Measurements from ENCODE around the gene DEFB108B. TPM values are rescaled to one million over a fixed set of nuclear protein-coding genes. Genes with fewer than 3 reads are reported as not detected.
"Not testable (repeated sequence)": the region's sequence is repeated elsewhere in the genome, so short reads cannot be mapped to it uniquely, and the experiment has no call there.

DEFB108B gene
- not detected for polyA plus RNA-seq (2013, experiment 1 of 2)
- polyA plus RNA-seq (2013, experiment 2 of 2) = not detected

- H3K4ac ChIP-seq (ENCODE audit: low read depth in 1 of 2, low read length in 2 of 2); H3K9me3 ChIP-seq (ENCODE audit: control insufficient read depth, low read length); H3K9ac ChIP-seq (ENCODE audit: low read length); H3K14ac ChIP-seq (ENCODE audit: low read length in 2 of 2); H3K27ac ChIP-seq (ENCODE audit: low read length, poor library complexity, severe bottlenecking); H3K27me3 ChIP-seq (ENCODE audit: control insufficient read depth in 1 of 2, insufficient read depth in 1 of 2, low read length in 2 of 2); H2BK15ac ChIP-seq (ENCODE audit: low read depth, poor library complexity, severe bottlenecking); H2BK120ac ChIP-seq (ENCODE audit: low read depth, low read length); H3K4me2 ChIP-seq (ENCODE audit: low read length, poor library complexity, severe bottlenecking); H4K91ac ChIP-seq (ENCODE audit: low read length); H3K4me1 ChIP-seq (ENCODE audit: control insufficient read depth, insufficient read depth, low read depth, low read length); H3K79me1 ChIP-seq (replicated peaks; ENCODE audit: low read length, poor library complexity, severe bottlenecking); H2AK5ac ChIP-seq (ENCODE audit: low read length, severe bottlenecking); H3K23ac ChIP-seq (ENCODE audit: low read length in 2 of 2); H3K36me3 ChIP-seq (ENCODE audit: control insufficient read depth in 1 of 2, insufficient read depth in 2 of 2, low read depth in 1 of 2, low read length in 2 of 2); H2BK12ac ChIP-seq (ENCODE audit: low read length in 2 of 2); H2BK5ac ChIP-seq (ENCODE audit: low read depth, low read length, poor library complexity, severe bottlenecking); H4K8ac ChIP-seq (ENCODE audit: low read length); H3K4me3 ChIP-seq (ENCODE audit: insufficient read depth in 1 of 2, low read depth in 1 of 2, low read length in 2 of 2); H2AFZ ChIP-seq (ENCODE audit: low read depth, low read length); H3K18ac ChIP-seq (ENCODE audit: low read depth in 1 of 2, low read length in 2 of 2): not testable (repeated sequence)
- peak; percentile 2 for DNase-seq
- no CpG with 5 or more reads among the region's 1 CpG for WGBS
Observed at GRCh38 chr11:71832811-71833210, at the start of gene DEFB108B. TSS of gene DEFB108B (plus strand) at chr11:71833200. CDS start at chr11:71833200, 0 bp downstream.

DNA sequence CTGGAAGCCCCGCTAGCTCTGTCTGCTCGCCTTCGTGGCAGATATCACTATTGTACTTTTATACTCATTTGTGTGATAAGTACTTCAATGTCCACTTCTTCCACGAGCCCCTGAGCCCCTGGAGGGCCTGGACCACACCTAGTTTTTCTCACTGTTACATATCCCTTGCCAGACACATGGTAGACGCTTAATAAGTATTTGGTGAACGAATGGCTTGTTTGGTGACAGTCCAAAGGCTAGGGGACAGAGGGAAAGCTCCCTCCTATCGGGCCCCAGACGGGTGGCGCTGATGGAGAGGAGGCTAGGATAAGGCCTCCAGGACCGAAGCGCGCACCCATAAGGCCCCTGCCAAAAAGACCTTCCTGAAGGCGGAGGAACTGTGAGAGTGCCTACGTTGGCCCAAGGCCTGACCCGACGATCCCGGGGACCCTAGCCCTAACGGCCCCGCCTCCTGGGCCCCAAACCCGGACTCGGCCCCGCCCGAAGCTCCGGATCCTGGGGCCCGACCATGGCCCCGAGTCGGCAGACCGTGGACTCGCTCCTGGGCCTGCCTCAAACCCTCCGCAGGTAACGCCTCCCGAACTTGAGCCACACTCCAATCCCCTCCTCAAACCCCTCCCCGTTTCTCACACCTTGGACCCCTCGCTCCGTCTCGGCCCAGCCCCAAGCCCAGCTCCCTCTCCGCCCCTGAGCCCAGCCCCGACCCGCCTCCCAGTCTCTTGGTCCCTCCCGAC, 46.7 kb upstream of the DEFB108B start:
- not testable (repeated sequence) for H3K36me3 ChIP-seq (ENCODE audit: control insufficient read depth in 1 of 2, insufficient read depth in 2 of 2, low read depth in 1 of 2, low read length in 2 of 2); H3K23ac ChIP-seq (ENCODE audit: low read length in 2 of 2); H2BK12ac ChIP-seq (ENCODE audit: low read length in 2 of 2); H3K9me3 ChIP-seq (ENCODE audit: control insufficient read depth, low read length); H3K27me3 ChIP-seq (ENCODE audit: control insufficient read depth in 1 of 2, insufficient read depth in 1 of 2, low read length in 2 of 2); H3K4ac ChIP-seq (ENCODE audit: low read depth in 1 of 2, low read length in 2 of 2); H3K4me1 ChIP-seq (ENCODE audit: control insufficient read depth, insufficient read depth, low read depth, low read length); H3K79me1 ChIP-seq (replicated peaks; ENCODE audit: low read length, poor library complexity, severe bottlenecking); H2BK15ac ChIP-seq (ENCODE audit: low read depth, poor library complexity, severe bottlenecking); H2AK5ac ChIP-seq (ENCODE audit: low read length, severe bottlenecking); H3K14ac ChIP-seq (ENCODE audit: low read length in 2 of 2); H2BK5ac ChIP-seq (ENCODE audit: low read depth, low read length, poor library complexity, severe bottlenecking); H4K91ac ChIP-seq (ENCODE audit: low read length)
- Histone ChIP-seq H3K9ac (ENCODE audit: low read length) (peak overlapping the region; percentile 82), H4K8ac (ENCODE audit: low read length) (peak overlapping the region; percentile 64), H2BK120ac (ENCODE audit: low read depth, low read length) (peak overlapping the region; percentile 34), H3K4me3 (ENCODE audit: insufficient read depth in 1 of 2, low read depth in 1 of 2, low read length in 2 of 2) (peak overlapping the region; percentile 56 to 78), H3K18ac (ENCODE audit: low read depth in 1 of 2, low read length in 2 of 2) (peak overlapping the region; percentile 28 to 62), H3K27ac (ENCODE audit: low read length, poor library complexity, severe bottlenecking) (peak overlapping the region; percentile 47), H3K4me2 (ENCODE audit: low read length, poor library complexity, severe bottlenecking) (peak overlapping the region; percentile 57), H2AFZ (ENCODE audit: low read depth, low read length) (peak overlapping the region; percentile 42)
- DNase-seq = peak; percentile 83
- 6% methylated on average over 36 of the region's 40 CpGs for WGBS

DNA sequence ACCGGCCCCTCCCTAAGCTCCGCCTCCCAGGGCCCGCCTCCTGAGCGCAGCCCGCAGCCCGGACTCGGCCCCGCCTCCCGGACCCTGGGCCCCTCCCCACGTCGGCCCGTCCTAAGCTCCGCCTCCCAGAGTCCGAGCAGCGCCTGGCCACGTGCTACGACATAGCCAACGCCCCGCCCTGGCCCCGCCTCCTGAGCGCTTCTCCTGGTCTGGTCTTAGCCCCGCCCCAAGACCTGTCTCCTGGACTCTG, 46.2 kb upstream of the DEFB108B start:
- H3K4me2 ChIP-seq (ENCODE audit: low read length, poor library complexity, severe bottlenecking) = peak overlapping the region; percentile 29
- not testable (repeated sequence) for H3K36me3 ChIP-seq (ENCODE audit: control insufficient read depth in 1 of 2, insufficient read depth in 2 of 2, low read depth in 1 of 2, low read length in 2 of 2); H2AFZ ChIP-seq (ENCODE audit: low read depth, low read length); H3K4me1 ChIP-seq (ENCODE audit: control insufficient read depth, insufficient read depth, low read depth, low read length); H3K23ac ChIP-seq (ENCODE audit: low read length in 2 of 2); H2BK5ac ChIP-seq (ENCODE audit: low read depth, low read length, poor library complexity, severe bottlenecking); H3K4ac ChIP-seq (ENCODE audit: low read depth in 1 of 2, low read length in 2 of 2); H2AK5ac ChIP-seq (ENCODE audit: low read length, severe bottlenecking); H3K27ac ChIP-seq (ENCODE audit: low read length, poor library complexity, severe bottlenecking); H3K14ac ChIP-seq (ENCODE audit: low read length in 2 of 2); DNase-seq; H3K27me3 ChIP-seq (ENCODE audit: control insufficient read depth in 1 of 2, insufficient read depth in 1 of 2, low read length in 2 of 2); H2BK120ac ChIP-seq (ENCODE audit: low read depth, low read length); H4K91ac ChIP-seq (ENCODE audit: low read length); H2BK15ac ChIP-seq (ENCODE audit: low read depth, poor library complexity, severe bottlenecking); H3K9ac ChIP-seq (ENCODE audit: low read length); H3K79me1 ChIP-seq (replicated peaks; ENCODE audit: low read length, poor library complexity, severe bottlenecking); H2BK12ac ChIP-seq (ENCODE audit: low read length in 2 of 2); H3K18ac ChIP-seq (ENCODE audit: low read depth in 1 of 2, low read length in 2 of 2); H3K9me3 ChIP-seq (ENCODE audit: control insufficient read depth, low read length); H4K8ac ChIP-seq (ENCODE audit: low read length)
- 0% methylated on average over 18 of the region's 22 CpGs for WGBS
- peak overlapping the region in 1 of 2 experiments; percentile 82 for H3K4me3 ChIP-seq (ENCODE audit: insufficient read depth in 1 of 2, low read depth in 1 of 2, low read length in 2 of 2)

- peak overlapping the region; percentile 39 to 97 for H2BK12ac ChIP-seq (ENCODE audit: low read length in 2 of 2)
- H3K36me3 ChIP-seq (ENCODE audit: control insufficient read depth in 1 of 2, insufficient read depth in 2 of 2, low read depth in 1 of 2, low read length in 2 of 2) = peaks cover 5 to 7% of the 10 kb centered on the region in 2 experiments
- H3K4me1 ChIP-seq (ENCODE audit: control insufficient read depth, insufficient read depth, low read depth, low read length) = peaks cover 10% of the 10 kb centered on the region
- peak overlapping the region; percentile 53 for H2AFZ ChIP-seq (ENCODE audit: low read depth, low read length)
- H2BK15ac ChIP-seq (ENCODE audit: low read depth, poor library complexity, severe bottlenecking) = peak overlapping the region; percentile 2
- peak overlapping the region; percentile 61 for H4K91ac ChIP-seq (ENCODE audit: low read length)
- H3K4me3 ChIP-seq (ENCODE audit: insufficient read depth in 1 of 2, low read depth in 1 of 2, low read length in 2 of 2) = peak overlapping the region; percentile 81 to 82
- H3K14ac ChIP-seq (ENCODE audit: low read length in 2 of 2) = peak overlapping the region in 1 of 2 experiments; percentile 48
- H2AK5ac ChIP-seq (ENCODE audit: low read length, severe bottlenecking) = no peak overlapping the region
- H3K9me3 ChIP-seq (ENCODE audit: control insufficient read depth, low read length) = no peaks in the 10 kb centered on the region
- WGBS = under 1% methylated on average over 51 of the region's 62 CpGs
- peak overlapping the region in 1 of 2 experiments; percentile 52 for H3K23ac ChIP-seq (ENCODE audit: low read length in 2 of 2)
- no peaks in the 10 kb centered on the region for H3K27me3 ChIP-seq (ENCODE audit: control insufficient read depth in 1 of 2, insufficient read depth in 1 of 2, low read length in 2 of 2)
- peak overlapping the region; percentile 94 for H2BK120ac ChIP-seq (ENCODE audit: low read depth, low read length)
- peak; percentile 99 for DNase-seq
- peak overlapping the region; percentile 90 for H3K4me2 ChIP-seq (ENCODE audit: low read length, poor library complexity, severe bottlenecking)
- peak overlapping the region; percentile 15 for H2BK5ac ChIP-seq (ENCODE audit: low read depth, low read length, poor library complexity, severe bottlenecking)
- H3K79me1 ChIP-seq (replicated peaks; ENCODE audit: low read length, poor library complexity, severe bottlenecking) = no peaks in the 10 kb centered on the region
- peak overlapping the region; percentile 60 for H4K8ac ChIP-seq (ENCODE audit: low read length)
- peak overlapping the region; percentile 90 for H3K27ac ChIP-seq (ENCODE audit: low read length, poor library complexity, severe bottlenecking)
- peak overlapping the region; percentile 92 for H3K9ac ChIP-seq (ENCODE audit: low read length)
- peak overlapping the region; percentile 11 to 82 for H3K18ac ChIP-seq (ENCODE audit: low read depth in 1 of 2, low read length in 2 of 2)
- H3K4ac ChIP-seq (ENCODE audit: low read depth in 1 of 2, low read length in 2 of 2) = peak overlapping the region in 1 of 2 experiments; percentile 58
Observed at GRCh38 chr11:71787098-71787823, 45.7 kb upstream of the DEFB108B start.
